Measurements from ENCODE around the gene RCN2. TPM values are rescaled to one million over a fixed set of nuclear protein-coding genes. Genes with fewer than 3 reads are reported as not detected.
A peak's percentile ranks its signal among the peaks of the same experiment; 100 is the strongest.

Gene RCN2
- total and polyA plus RNA-seq, 2 experiments from 2014 or later, result 170 to 327 TPM

GRCh38 chr15:76916369-76916768 lies 15.2 kb upstream of the RCN2 start (continued):
- TF ChIP-seq ZNF462 (CRISPR knock-in tag; IDR thresholded peaks at IDR 0.05), result no peak
- no peak for TF ChIP-seq EZH2 (IDR thresholded peaks at IDR 0.05; ENCODE audit: low read depth, unreplicated experiment)
- no peak for TF ChIP-seq CTCF (conservative IDR thresholded peaks at IDR 0.05; ENCODE audit: low read depth in 2 of 2)
- no peak for TF ChIP-seq POLR2AphosphoS5 (IDR thresholded peaks at IDR 0.05; ENCODE audit: low read depth)
- no peak for TF ChIP-seq ETS1 (IDR thresholded peaks at IDR 0.05)

GRCh38 chr15:76928201-76928600 lies 3.3 kb upstream of the RCN2 start:
- Histone ChIP-seq H3K4me2 (no peak overlapping the region), H3K36me3 (ENCODE audit: insufficient read depth) (peaks cover 3% of the 10 kb centered on the region; the same call in 1 of the 2 replicates), H3K27me3 (ENCODE audit: insufficient read depth) (no peaks in the 10 kb centered on the region), H4K20me1 (replicated peaks; ENCODE audit: insufficient read depth) (no peaks in the 10 kb centered on the region), H3K79me2 (replicated peaks; ENCODE audit: insufficient read depth) (peaks cover 14% of the 10 kb centered on the region), H3F3A (replicated peaks; ENCODE audit: low read depth) (no peaks in the 10 kb centered on the region), H3K4me1 (ENCODE audit: insufficient read depth) (peaks cover 5% of the 10 kb centered on the region; the same call in 1 of the 2 replicates), H3K27ac (ENCODE audit: low read depth) (no peak overlapping the region), H3K4me3 (no peak overlapping the region), H3K9me2 (ENCODE audit: insufficient read depth) (no peaks in the 10 kb centered on the region), H2AFZ (peak overlapping the region; percentile 89)
- Mint-ChIP-seq H3K36me3 (ENCODE audit: low read depth) (peaks cover 10% of the 10 kb centered on the region), H3K27me3 (ENCODE audit: insufficient read depth, low read depth, poor library complexity) (peaks cover 1% of the 10 kb centered on the region), H3K27ac (no peak overlapping the region), H3K4me3 (no peak overlapping the region), H3K4me1 (peaks cover 9% of the 10 kb centered on the region), H3K9me3 (no peaks in the 10 kb centered on the region)
- ATAC-seq (no peak), DNase-seq (ENCODE audit: low spot score) (no peak)
- TF ChIP-seq REST (IDR thresholded peaks at IDR 0.05; ENCODE audit: unreplicated experiment) (no peak), CREB1 (CRISPR knock-in tag; IDR thresholded peaks at IDR 0.05; ENCODE audit: low read depth) (no peak)
